ENCODE data around the gene CRHR2.
"Not testable (repeated sequence)": the region's sequence is repeated elsewhere in the genome, so short reads cannot be mapped to it uniquely, and the experiment has no call there.

Gene CRHR2

DNA sequence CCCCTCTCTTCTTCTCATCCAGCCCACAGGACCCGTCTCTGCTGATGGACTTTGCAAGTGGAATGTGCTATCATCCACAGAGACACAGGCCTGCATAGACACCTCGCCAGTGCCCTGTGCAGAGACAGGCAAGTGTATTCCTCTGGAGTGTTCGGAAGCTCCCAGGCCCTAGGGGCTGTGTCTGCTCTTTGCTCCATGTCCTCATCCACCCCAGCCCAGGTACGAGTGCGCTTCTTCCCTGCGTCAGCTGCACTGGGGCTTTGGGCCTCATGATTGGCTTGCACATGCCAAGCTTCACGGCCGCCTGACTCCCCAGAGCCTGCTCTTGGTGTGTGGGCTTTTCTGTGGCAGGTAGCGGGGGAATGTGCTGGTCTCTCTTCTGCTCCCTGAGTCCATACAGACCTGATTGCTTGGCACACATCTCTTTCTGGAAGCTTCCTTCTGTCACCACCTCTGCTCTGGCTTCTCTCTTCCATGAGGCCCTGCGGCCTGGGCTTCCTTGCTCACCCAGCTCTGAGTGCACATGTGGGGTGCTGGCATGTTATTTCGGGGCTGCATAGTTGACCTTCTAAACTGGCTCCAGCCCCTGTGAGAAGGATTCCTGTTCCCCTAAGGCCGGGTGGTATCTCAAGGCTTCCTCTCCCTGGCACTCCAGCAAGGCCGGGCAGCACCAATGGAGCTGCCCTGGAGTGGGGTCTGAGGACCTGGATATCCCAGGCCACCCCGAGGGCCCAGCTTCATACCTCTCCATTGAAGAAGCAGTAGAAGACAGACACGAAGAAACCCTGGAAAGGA, 27.8 kb downstream of the CRHR2 start:
- no peak for DNase-seq (ENCODE audit: low read depth)

DNA sequence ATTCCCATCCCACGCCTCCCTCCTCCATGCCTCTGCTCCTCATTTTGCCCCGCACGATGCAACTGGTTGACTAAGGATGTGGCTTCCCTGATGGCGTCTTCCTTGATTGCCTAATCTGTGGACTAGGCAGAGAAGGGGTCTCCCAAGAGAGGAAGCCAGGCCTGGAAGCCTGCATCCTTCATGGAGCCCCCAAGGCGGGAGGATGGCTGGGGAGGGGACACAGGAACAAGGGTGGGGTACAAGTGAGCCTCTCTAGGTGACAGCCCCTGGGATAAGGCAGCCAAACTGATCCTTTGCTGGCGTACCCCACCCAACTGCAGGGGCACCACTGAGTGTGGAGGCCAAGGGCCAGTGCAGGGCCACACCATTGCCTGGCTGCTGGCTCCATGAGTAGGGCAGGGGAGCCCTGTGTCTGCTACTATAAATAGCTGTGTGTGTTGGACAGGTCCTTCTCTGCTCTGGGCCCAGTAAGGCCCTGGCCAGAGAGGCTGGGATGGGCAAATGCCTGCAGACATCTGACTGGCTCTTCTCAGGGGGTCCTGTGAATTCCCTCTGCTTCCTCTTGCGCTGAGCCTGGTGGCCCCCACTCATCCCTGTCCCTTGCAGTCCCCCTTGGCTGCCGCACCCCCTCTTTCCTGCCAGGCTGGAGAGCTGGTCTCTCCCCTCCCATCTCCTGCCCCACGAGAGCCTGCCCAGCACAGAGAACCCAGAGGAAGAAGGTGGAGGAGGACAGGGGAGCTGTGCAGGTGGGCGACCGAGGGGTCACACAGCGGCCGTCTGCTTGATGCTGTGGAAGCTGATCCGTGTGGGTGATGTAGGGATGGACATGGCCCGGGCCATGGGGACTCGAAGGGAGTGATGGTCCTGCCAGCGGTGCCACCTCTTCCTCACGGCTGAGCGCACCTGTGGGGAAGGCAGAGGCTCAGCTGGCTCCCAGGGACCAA, 29.3 kb downstream of the CRHR2 start:
- DNase-seq (ENCODE audit: low read depth): no peak

DNA sequence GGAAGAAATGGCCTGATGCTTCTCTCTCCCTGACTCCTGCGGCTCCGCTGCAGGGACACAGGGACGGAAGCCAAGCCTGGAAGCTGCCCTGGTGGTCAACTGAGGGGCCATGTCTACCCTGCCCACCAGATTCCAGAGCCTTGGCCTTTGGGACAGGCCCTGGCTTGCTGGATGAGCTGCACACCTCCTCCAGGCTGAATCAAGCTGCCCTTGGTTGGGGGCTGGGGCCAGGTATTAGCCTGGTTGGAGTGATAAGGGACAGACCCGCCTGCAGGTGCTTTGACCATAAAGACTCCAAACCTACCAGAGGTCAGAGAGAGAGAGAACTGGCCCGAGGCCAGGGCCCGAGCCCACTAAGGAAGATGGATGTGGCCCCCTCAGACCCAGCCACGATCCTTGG, 30.1 kb downstream of the CRHR2 start:
- no peak for DNase-seq (ENCODE audit: low read depth)

DNA sequence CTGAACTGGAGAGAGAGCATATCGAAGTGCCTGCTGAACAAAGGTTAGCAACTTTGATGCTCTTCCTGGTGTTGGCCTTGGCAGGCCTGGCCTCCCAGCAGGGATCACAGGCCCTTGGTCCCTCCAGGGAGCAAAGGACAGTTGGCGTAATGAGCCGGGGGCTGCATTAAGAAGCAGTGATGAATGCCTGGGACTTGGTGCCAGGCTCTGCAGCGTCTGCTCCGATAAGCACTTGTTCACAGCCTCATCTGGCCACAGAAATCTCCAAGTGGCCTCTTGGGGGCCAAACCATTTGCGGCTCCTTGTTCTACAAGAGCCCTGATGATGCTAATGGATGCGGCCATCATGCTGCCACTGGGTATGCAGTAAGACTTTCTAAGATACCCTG, 31.8 kb downstream of the CRHR2 start:
- DNase-seq (ENCODE audit: low read depth): no peak

DNA sequence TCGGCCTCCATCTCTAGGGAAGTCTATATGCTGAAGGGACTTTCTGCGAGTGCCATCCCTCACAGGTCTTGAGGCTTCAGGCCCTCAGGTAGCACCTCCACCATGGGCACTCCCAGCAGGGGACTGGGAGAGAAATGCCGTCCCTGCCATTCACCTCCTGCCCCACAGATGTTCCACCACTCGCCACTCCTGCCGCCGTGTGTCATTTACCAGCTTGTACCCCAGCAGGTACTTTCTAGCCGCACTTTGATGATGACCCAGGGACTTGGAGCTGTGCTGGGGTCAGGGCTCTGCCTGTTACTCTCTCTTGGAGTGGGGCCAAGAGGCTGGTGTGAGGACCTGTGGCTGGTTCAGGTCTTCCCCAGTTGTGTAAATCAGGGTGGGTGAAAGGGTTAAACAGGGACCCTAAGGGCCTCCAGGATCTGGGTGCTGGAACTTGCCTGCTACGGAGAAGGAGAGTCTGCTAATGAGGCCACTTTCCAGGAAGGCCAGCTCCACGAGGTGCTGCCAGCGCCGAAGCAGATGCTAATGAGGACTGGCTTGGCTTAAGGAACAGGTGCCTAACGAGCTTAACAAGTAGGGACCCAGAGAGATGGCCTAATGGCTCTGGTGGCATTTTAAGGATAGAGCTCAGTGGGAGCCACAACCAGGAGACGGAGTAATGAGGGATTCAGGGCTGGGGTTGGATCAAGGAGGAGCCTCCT, 32.4 kb downstream of the CRHR2 start:
- no peak for DNase-seq (ENCODE audit: low read depth)

DNA sequence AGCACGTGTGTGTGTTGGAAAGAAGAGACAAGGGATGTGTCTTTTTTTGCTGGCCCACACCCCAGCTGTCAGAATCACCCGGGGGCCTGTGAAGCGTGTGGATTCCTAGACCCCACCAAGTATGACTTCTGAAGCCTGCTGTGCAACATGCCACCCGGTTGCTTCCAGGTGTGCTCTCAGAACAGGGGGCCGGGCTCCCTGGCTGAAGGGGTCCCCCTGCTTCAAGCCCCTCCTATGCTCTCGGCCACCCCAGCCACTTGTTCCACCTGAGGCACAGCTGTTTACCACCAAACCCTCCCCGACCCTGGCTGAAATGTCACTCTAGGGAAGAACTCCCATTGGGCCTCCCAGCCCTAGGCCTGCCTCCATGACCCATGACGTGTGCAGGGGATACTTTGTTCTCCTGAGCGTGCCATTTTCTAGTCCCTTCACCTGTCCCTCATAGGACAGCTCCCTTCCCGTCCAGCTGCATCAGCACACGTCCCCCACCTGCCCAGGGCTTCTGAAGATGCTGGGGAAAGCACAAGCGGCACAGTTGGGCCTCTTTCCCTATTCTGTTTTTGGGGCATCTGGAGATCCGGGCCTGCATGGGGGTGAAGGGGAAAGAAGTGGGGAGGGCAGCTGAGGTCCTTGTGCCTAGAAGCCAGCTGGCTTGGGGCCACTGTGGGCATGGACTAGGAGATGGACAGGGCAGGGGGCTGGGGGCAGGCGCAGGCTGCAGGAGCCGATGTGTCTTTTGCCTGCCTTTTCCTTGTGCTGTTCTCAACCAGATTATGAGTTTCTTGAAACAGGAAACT, 33.3 kb downstream of the CRHR2 start:
- no peak for DNase-seq (ENCODE audit: low read depth)

DNA sequence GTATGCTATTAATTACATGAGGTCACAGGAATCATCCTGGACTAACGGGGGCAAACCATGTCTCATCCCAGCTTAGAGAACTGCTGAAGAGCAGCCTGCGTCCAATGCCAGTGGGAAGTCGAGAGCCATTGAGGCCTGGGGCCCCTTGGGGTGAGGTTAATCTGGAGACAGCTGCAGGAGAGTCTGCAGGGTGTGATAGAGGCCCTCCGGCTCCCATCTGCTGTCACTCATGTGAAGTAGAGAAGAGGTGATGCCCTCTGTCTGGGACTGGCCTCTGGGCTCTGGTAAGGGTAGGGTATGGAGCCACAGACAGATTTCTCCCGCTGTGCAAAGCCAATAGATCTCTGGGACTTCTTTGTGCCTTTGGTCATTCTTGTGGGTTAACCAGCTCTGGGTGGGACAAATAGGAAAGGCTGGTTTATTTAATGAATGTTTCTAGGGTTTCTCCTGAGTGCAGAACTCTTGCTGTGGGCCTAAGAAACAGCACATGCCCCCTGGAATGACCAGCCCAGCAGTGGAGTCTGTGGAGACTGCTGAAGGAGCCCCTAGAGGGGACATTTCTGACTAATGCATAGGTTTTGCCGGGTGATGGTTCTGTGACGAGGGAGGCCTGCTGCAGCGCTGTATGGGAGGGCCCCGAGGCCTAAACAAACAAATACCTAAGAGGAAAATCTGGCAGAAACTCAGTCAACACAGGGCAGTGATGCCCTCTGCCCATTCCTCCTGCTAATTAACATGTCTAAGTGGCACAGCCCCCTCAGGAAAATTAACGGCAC, 34.5 kb downstream of the CRHR2 start:
- DNase-seq (ENCODE audit: low read depth): no peak

DNA sequence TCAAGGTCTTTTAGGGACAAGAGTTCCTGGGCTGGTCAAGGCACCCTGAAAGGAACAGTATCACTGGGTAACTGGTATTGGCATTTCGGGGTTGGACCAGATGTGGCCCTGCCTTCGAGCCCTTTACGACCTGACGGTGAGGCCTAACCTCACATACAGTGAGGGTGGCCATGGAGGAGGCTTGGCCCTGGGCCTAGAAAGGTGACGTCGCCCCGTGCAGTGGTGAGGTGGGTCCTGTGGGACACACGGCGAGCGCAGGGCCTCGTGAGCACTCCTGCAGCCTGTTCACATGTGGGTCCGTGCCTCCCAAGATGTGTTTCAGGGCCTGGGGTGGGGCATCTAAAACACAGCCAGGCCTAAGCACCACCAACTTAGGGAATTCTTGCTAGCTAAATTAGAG, 36.1 kb downstream of the CRHR2 start:
- DNase-seq (ENCODE audit: low read depth): no peak

DNA sequence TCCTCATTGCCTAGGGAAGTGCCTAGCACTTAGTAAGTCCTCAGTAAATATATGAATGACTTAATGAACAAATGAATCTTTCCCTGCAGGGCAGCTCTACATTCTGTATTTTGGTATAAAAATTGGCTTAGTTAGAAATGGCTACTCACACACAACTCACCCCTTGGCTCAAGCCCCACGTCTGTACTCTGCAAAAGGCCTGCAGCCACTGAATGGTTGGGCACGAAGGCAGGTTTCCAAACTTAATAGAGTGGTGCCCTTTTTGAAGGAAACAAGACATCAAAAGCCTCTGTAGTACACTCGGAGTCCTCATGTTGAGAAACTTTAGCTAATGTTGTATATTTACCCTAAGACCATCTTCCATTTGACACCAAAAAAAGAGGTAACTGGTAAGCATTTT, 36.6 kb downstream of the CRHR2 start:
- DNase-seq (ENCODE audit: low read depth): no peak

DNA sequence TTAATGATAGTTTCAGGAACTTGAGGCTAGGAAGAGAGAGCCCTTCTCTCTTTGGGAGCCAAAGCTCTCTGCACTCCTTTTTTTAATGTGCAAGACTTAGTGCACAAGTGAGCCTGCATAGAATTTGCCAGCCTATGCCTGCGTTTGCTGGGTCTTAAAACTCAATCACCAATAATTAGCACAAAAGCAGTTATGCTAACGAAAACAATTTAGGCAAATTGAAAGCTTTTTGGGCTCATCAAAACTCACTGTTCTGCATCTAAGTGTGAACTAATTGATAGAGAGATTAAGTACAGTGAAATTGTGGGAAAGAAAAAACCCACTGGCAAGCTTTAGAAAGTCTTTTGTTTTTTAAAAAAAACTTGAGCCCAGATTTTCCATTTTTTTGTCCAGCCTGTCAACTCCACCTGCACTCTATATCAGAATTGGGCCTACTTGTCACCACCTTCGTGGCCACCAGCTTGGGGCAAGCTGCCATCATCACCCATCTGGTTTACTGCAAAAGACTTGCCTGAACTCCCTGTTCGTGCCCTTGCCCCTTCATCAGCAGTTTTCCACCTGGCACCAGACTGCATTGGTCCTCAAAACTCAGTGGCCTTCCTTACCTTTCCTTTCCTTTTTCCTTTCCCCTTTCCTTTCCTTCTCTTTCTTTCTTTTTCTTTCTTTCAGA, 37.8 kb downstream of the CRHR2 start:
- no peak for DNase-seq (ENCODE audit: low read depth)

DNA sequence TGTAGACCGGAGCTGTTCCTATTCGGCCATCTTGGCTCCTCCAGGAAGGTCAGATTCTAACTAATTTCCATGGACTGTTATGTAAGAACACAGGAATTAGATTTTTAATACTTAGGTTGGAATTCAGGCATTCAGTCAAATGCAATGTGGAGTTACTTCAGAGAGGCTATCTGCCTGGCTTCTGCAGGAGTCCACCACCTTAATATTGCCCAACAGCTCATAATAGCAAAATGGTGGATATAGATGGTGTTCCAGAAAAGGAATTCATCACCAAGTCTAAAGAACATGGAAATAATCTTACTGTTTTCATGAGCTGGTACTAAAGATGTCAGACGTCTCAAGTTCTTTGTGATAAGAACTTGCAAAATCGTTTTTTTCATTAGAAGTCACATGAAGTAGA, 39.5 kb downstream of the CRHR2 start:
- DNase-seq (ENCODE audit: low read depth): no peak

DNA sequence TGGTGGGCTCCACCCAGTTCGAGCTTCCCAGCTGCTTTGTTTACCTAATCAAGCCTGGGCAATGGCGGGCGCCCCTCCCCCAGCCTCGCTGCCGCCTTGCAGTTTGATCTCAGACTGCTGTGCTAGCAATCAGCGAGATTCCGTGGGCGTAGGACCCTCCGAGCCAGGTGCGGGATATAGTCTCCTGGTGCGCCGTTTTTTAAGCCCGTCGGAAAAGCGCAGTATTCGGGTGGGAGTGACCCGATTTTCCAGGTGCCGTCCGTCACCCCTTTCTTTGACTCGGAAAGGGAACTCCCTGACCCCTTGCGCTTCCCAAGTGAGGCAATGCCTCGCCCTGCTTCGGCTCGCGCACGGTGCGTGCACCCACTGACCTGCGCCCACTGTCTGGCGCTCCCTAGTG, 39.9 kb downstream of the CRHR2 start:
- DNase-seq (ENCODE audit: low read depth): not testable (repeated sequence)

DNA sequence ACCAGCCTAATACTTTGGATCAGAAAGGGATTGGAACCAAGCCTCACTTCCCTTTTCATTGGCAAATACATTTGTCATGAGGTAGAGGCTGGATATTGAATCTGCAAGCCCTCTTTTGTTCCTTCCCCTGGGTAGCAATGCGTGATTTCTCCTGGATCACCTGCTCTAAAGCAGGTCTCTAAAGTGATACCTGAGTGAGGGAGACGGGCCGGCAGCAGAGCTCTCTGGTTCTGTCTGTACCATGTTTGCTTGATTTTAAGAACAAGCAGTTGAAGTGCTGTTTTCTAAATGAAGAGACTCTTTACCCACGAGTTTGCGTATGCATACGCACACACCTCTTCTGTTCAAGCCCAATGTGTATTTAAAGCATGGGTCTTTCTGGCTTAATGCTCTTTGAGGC, 46.5 kb downstream of the CRHR2 start:
- no peak for DNase-seq (ENCODE audit: low read depth)

DNA sequence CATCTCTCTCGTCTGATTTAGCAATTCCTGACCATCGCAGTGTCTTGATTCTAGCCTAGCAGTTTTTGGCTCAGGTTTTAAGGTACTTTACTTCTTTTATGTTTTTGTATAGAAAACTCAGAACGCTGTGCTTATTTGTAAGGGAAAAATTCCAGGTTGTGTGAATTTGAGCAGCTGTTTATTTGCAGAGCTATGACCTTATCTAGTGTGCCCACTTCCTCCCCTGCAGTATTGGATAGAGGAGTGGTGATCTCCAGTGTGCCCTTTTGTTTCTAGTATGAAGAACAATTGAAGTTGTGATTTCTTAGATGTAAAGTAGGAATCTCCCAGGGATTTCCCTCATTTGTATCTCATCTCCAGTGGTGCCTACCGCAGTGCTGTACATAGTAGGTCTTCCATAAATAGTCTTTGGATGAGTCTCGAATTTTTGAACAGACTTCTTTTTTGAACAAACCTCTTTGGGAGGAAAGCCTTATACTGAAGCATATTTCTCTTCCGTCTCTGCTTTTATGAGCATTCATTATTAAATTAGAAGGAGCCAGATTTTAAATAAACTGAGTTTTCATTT, 47.5 kb downstream of the CRHR2 start:
- DNase-seq (ENCODE audit: low read depth): no peak

DNA sequence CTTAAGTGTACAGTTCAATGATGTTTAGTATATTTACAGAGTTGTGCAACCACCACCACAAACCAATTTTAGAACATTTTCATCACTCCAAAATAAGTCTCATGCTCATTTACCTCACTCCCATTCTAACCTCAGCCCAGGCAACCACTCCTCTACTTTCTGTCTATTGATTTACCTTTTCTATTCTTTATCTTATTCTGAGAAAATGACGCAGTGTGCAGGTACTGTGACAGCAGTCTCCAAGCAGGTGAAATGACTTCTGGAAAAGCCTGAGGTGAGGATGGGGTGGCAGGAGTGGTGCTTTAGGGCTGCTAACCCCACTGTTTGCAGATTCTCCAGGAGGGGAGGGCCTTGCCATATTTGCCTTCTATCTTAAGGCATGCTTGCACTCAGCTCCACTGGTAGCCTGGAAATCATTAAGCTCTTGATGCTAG, 48.0 kb downstream of the CRHR2 start:
- no peak for DNase-seq (ENCODE audit: low read depth)

DNA sequence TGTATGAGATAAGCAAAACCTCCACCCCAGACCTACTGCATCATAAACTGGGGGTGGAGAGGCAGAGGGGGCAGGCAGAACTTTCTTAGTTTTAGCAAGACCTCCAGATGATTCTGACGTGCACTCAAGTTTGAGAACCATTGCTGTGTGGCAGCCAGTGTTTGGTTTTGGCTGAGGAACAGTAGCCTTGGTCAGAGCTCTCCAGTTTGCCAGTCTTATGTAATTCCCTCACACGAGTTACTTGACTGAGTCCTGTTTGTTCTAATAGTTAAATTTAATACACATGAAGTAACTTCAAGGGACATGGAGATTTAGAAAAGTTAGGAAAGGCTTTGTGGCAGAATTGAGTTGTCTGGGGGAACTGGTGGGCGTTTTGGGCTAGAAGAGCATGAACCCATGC, 49.0 kb downstream of the CRHR2 start:
- DNase-seq (ENCODE audit: low read depth): no peak

DNA sequence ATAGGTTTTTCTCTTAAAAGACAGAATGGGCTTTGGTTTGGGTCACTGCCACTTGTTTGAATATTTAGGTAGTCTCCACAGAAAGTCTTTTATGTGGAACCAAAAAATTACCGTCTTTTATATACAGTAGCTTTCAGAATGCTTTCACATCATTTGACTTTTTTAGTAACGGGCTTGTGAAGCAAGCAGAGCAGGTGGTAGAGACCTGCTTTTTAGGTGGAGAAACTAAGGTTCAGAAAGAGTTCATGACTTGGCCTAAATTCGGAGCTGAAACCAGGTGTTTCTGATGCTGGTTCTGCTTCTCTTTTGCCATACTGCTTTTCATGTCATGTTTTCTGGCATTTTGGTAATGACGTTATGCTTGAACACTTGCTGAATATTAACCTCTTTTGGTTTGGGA, 51.3 kb downstream of the CRHR2 start:
- no peak for DNase-seq (ENCODE audit: low read depth)

DNA sequence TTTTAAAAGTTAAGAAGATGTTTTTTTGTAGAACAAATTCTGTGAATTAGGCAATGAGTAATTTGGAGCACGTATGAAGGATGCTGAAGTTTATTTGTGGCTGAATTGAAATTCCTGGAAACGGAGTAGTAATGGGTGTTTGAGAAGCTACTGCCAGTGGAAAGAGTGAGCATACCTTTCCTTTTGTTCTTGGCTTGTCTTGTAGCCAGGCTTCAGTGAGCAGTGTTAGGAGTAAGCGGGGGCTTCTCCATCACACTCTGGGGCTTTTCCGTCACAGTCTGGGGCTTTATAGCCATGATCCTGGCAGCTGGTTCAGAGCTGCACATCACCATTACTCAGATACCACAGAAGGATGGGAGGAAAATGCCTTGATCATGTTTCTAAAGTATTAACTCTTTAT, 55.2 kb downstream of the CRHR2 start:
- no peak for DNase-seq (ENCODE audit: low read depth)

DNA sequence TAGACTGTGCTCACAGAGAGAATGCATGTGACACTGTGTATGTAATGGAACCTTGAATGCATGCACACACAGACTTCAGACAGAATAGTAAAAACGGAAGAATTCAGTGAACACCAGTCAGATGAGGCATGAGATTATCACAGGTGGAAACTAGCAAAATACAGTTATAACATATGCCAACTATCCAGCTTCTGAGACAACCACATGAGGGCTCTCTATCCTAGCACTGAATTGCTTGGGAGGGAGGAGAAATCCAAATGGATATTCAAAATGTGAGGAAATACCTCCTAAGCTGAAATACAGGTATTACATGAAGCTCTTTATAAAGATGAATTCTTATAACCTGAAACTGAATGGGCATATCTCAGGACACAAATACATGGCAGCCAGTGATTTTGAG, 57.0 kb downstream of the CRHR2 start:
- no peak for DNase-seq (ENCODE audit: low read depth)

DNA sequence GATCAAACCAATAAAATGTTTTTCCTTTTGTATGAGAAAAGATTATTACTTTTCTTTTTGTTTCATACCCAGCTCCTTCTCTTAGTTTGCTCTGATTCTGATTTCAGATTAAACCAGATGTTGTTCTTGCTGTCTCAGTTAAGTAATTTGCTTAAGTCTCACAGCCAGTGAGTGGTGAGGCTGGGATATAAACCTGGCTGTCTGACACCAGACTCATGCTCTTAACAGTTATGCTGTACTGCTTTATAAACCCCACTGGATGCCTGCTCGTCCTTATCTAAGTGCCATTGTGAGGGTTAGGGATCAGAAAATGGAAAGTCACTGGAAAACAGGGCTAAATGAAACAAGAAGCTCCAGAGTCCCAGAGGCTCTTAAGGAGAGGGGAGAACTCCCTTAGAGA, 63.3 kb downstream of the CRHR2 start:
- DNase-seq (ENCODE audit: low read depth): no peak
